Measurements from ENCODE around the gene RPE. TPM values are rescaled to one million over a fixed set of nuclear protein-coding genes. Genes with fewer than 3 reads are reported as not detected.

Gene RPE
- total and polyA plus RNA-seq, 10 of the 15 experiments (the other 5 are each of a cell fraction or from before 2014, with no cell fraction given): 41.5 to 75.3 (median 46.8) TPM

DNA sequence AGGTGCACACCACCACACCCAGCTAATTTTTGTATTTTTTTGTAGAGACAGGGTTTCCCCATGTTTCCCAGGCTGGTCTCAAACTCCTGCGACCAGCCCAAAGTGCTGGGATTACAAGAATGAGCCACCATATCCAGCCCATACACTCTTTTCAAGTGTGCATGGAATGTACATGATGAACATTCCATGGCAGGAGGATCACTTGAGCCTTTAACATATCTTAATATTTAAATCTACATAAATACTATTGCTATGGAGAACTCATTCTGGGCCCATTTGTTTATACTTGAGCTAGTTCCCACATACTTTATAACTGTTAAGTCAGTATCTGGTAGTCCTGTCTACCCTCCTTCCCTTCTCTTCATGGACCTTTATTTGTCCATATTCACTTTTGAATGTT is 48.4 kb downstream of the RPE start:
- CTCF ChIA-PET: interaction anchor here (1.3 kb wide), 1 partner anchor 148 kb away, joined by 3 read pairs; no protein-coding TSS in a partner anchor
- H3K27ac ChIP-seq (ENCODE audit: control insufficient read depth, insufficient read depth): no peak overlapping the region
- H3K4me1 ChIP-seq (ENCODE audit: control insufficient read depth, insufficient read depth, low read length): no peaks in the 10 kb centered on the region
- POLR2A ChIA-PET: interaction anchor here (0.5 kb wide), 1 partner anchor 106 kb away, joined by 3 read pairs; no protein-coding TSS in a partner anchor
- no peak for FAIRE-seq
- no peaks in the 10 kb centered on the region for H3K79me2 ChIP-seq (ENCODE audit: control insufficient read depth, insufficient read depth, low read length)
- no peak for ATAC-seq
- no peaks in the 10 kb centered on the region for H3K36me3 ChIP-seq (ENCODE audit: control insufficient read depth in 2 of 2, insufficient read depth in 2 of 2, low read length in 1 of 2)
- no peak overlapping the region for H3K4me3 ChIP-seq
- SMC1A ChIA-PET (ENCODE audit: uncharacterized antibody, unreplicated experiment): interaction anchor here (1.2 to 2.4 kb wide), 2 partner anchors 8 to 58 kb away, joined by 3 to 5 read pairs; no protein-coding TSS in a partner anchor
- no peaks in the 10 kb centered on the region for H3K9me3 ChIP-seq (replicated peaks; ENCODE audit: control insufficient read depth, insufficient read depth, low read length)
- in situ Hi-C loops (cut with MboI): no loop called here
- DNase-seq (ENCODE audit: low read depth, low spot score): no peak
- no peak overlapping the region for H3K4me2 ChIP-seq (ENCODE audit: control insufficient read depth, insufficient read depth)
- no peak for TF ChIP-seq BRCA1 (IDR thresholded peaks at IDR 0.05; ENCODE audit: low read depth, low read length)
- TF ChIP-seq, protein P1, sequence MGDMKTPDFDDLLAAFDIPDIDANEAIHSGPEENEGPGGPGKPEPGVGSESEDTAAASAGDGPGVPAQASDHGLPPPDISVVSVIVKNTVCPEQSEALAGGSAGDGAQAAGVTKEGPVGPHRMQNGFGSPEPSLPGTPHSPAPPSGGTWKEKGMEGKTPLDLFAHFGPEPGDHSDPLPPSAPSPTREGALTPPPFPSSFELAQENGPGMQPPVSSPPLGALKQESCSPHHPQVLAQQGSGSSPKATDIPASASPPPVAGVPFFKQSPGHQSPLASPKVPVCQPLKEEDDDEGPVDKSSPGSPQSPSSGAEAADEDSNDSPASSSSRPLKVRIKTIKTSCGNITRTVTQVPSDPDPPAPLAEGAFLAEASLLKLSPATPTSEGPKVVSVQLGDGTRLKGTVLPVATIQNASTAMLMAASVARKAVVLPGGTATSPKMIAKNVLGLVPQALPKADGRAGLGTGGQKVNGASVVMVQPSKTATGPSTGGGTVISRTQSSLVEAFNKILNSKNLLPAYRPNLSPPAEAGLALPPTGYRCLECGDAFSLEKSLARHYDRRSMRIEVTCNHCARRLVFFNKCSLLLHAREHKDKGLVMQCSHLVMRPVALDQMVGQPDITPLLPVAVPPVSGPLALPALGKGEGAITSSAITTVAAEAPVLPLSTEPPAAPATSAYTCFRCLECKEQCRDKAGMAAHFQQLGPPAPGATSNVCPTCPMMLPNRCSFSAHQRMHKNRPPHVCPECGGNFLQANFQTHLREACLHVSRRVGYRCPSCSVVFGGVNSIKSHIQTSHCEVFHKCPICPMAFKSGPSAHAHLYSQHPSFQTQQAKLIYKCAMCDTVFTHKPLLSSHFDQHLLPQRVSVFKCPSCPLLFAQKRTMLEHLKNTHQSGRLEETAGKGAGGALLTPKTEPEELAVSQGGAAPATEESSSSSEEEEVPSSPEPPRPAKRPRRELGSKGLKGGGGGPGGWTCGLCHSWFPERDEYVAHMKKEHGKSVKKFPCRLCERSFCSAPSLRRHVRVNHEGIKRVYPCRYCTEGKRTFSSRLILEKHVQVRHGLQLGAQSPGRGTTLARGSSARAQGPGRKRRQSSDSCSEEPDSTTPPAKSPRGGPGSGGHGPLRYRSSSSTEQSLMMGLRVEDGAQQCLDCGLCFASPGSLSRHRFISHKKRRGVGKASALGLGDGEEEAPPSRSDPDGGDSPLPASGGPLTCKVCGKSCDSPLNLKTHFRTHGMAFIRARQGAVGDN (IDR thresholded peaks at IDR 0.05): no peak
- TF ChIP-seq SMC3 (IDR thresholded peaks at IDR 0.05; ENCODE audit: borderline replicate concordance, low read length): no peak
- no peak for TF ChIP-seq SMAD1 (IDR thresholded peaks at IDR 0.05; ENCODE audit: low read depth, partially characterized antibody)
- no peak for TF ChIP-seq ATF7 (IDR thresholded peaks at IDR 0.05; ENCODE audit: low read depth)
- TF ChIP-seq BCL11A (IDR thresholded peaks at IDR 0.05; ENCODE audit: low read depth, low read length): no peak
- no peak for TF ChIP-seq ZNF207 (IDR thresholded peaks at IDR 0.05; ENCODE audit: borderline replicate concordance)
- no peak for TF ChIP-seq RUNX3 (IDR thresholded peaks at IDR 0.05; ENCODE audit: low read length)
- no TSS peak for BruUV-seq (replicated peaks)
- RAD21 ChIA-PET (ENCODE audit: unreplicated experiment): no interaction called here
- no peaks in the 10 kb centered on the region for H4K20me1 ChIP-seq (ENCODE audit: control insufficient read depth, insufficient read depth)
- no peak overlapping the region for H2AFZ ChIP-seq (ENCODE audit: control insufficient read depth, low read depth, low read length)
- H3K9ac ChIP-seq (ENCODE audit: control insufficient read depth, insufficient read depth, low read length): no peak overlapping the region
- H3K27me3 ChIP-seq (replicated peaks in 1 of 2; ENCODE audit: control insufficient read depth in 2 of 2, insufficient read depth in 2 of 2, low read length in 1 of 2): no peaks in the 10 kb centered on the region
- intact Hi-C loops (cut with micrococcal nuclease; ENCODE audit: unreplicated experiment): no loop called here
- WGBS (ENCODE audit: insufficient coverage, insufficient replicate concordance, low lambda C conversion rate, missing lambda C conversion rate): 92% methylated on average over 1 of the region's 1 CpG

Measured in GM12878 (cell line).